Smooth muscle cell of trachea (primary cell): Measurements from ENCODE around the gene GRHL3. TPM values are rescaled to one million over a fixed set of nuclear protein-coding genes. Genes with fewer than 3 reads are reported as not detected.

Source experiments
- total RNA-seq: library from RNA; depleted of rRNA; stranded (reverse); fragments of >200 nt; gene quantifications from 2 replicates; pipeline ENCODE4 v1.2.1, GENCODE V29; 2014

Gene GRHL3
- not detected in 2 replicates for total RNA-seq

DNA sequence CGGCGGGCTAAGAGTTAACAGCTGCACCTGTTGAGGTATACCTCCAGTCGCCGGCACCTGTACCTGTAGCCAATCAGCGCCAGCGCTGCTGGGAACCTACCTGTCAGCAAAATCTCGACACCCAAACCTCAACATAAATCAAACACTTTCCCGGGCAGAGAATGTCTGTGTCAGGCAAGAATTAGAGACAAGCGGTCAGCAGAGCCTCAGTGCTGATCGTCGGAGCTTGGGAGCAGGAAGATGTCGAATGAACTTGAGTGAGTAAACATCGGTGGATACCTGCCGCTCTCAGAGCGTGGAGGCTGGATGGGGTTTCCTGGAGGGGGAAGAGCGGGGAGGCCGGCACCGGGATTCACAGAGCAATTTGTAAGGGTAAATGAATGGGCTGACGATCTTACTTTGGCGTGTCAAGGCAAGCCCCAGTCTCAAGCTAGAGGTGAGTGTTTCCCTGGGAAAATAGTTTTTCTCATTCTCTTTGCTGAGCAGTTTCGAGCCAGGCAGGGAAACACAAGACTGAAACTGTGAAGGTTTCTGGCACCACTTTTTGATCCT lies at the start of gene GRHL3:
TSS of gene GRHL3 (plus strand) at position 46 of the 552 bp plus-strand sequence. CDS start at position 241, 195 bp downstream.

Other genes starting within 250 kb of the GRHL3 start
- gene MYOM3, start 207.2 kb upstream of the GRHL3 start, total RNA-seq, result not detected in 2 replicates
- 0.15 and 0.17 TPM in 2 replicates for gene IL22RA1, start 176.2 kb upstream of the GRHL3 start, total RNA-seq
- not detected in 2 replicates for gene IFNLR1, start 132.1 kb upstream of the GRHL3 start, total RNA-seq
- 4.0 and 7.0 TPM in 2 replicates for gene STPG1, start 94.4 kb downstream of the GRHL3 start, total RNA-seq
- 60.4 and 68.8 TPM in 2 replicates for gene NIPAL3, start 96.4 kb downstream of the GRHL3 start, total RNA-seq
- gene RCAN3, start 183.5 kb downstream of the GRHL3 start, total RNA-seq, result 5.8 and 9.9 TPM in 2 replicates
- gene NCMAP, start 236.7 kb downstream of the GRHL3 start, total RNA-seq, result not detected in 2 replicates